HL-60 (cell line): ENCODE measurements around the gene FBXO11.
"Not testable (repeated sequence)": the region's sequence is repeated elsewhere in the genome, so short reads cannot be mapped to it uniquely, and the experiment has no call there.

Experiments
- DNase-seq, 2 experiments: peaks; one replicate each; pipeline ENCODE4 v3.0.0-alpha.2; 2010 to 2020; ENCODE audit warnings: low read depth in 1 of 2, low spot score in 1 of 2
- H3K27ac ChIP-seq: fragments of 250-450 bp; sonication (Bioruptor Pico); replicated peaks from 2 replicates; pipeline ENCODE4 v1.5.1; 2020; ENCODE audit warnings: mild to moderate bottlenecking, moderate library complexity
- H3K27me3 ChIP-seq: fragments of 250-450 bp; sonication (Bioruptor Pico); 2 replicates; pipeline ENCODE4 v1.5.1; 2021; ENCODE audit warnings: mild to moderate bottlenecking, moderate library complexity; ENCODE audit not compliant: insufficient read depth, poor library complexity, severe bottlenecking
- H3K4me3 ChIP-seq: replicated peaks from 2 replicates; pipeline ENCODE4 v1.5.1; 2011; ENCODE audit warnings: mild to moderate bottlenecking, control low read depth, low read length; ENCODE audit not compliant: insufficient read depth
- CTCF ChIP-seq: IDR thresholded peaks from one replicate; pipeline ENCODE4 v1.5.1; 2011; ENCODE audit warnings: low read length, control low read depth, inconsistent platforms; ENCODE audit not compliant: insufficient read depth
- GABPA ChIP-seq: IDR thresholded peaks from 2 replicates; pipeline ENCODE4 v1.6.1; 2012; ENCODE audit warnings: low read depth
- POLR2AphosphoS5 ChIP-seq: IDR thresholded peaks from 2 replicates; pipeline ENCODE4 v1.6.1; 2012; ENCODE audit warnings: low read depth
- REST ChIP-seq: IDR thresholded peaks from 2 replicates; pipeline ENCODE4 v1.6.1; 2012; ENCODE audit warnings: low read depth; ENCODE audit not compliant: insufficient replicate concordance
- SPI1 ChIP-seq: IDR thresholded peaks from 2 replicates; pipeline ENCODE4 v1.6.1; 2012; ENCODE audit warnings: low read depth, mild to moderate bottlenecking, borderline replicate concordance

Gene FBXO11

GRCh38 chr2:47905386-47906156, 727 bp downstream of the FBXO11 start:
- H3K27ac ChIP-seq: peak overlapping the region; percentile 98
- TF ChIP-seq GABPA (no peak), SPI1 (no peak), CTCF (no peak), REST (no peak), POLR2AphosphoS5 (no peak)
- DNase-seq: peak; percentile 45 to 65

GRCh38 chr2:47903781-47904490, 2.4 kb downstream of the FBXO11 start:
- Histone ChIP-seq H3K4me3 (peak overlapping the region; percentile 82), H3K27me3 (no peaks in the 10 kb centered on the region), H3K27ac (peak overlapping the region; percentile 91)
- no peak for TF ChIP-seq POLR2AphosphoS5
- no peak for TF ChIP-seq SPI1
- TF ChIP-seq GABPA: no peak
- TF ChIP-seq CTCF: no peak
- no peak for DNase-seq

More at GRCh38 chr2:47905386-47906156, 727 bp downstream of the FBXO11 start:
- H3K27me3 ChIP-seq: no peaks in the 10 kb centered on the region
- peak overlapping the region; percentile 82 for H3K4me3 ChIP-seq

GRCh38 chr2:47901892-47902291, 4.4 kb downstream of the FBXO11 start:
- H3K4me3 ChIP-seq, H3K27me3 ChIP-seq, H3K27ac ChIP-seq, DNase-seq: not testable (repeated sequence)

- Histone ChIP-seq H3K27ac (no peak overlapping the region), H3K27me3 (no peaks in the 10 kb centered on the region), H3K4me3 (no peak overlapping the region)
- no peak for TF ChIP-seq CTCF
- no peak for TF ChIP-seq SPI1
- no peak for DNase-seq
Observed at GRCh38 chr2:47900857-47901256, 5.4 kb downstream of the FBXO11 start.
